Measurements from ENCODE around the gene CCDC197. TPM values are rescaled to one million over a fixed set of nuclear protein-coding genes. Genes with fewer than 3 reads are reported as not detected.

The CCDC197 gene
- total and polyA plus RNA-seq, 3 donors from 2014 or later, result 5.6 to 31.0 (median 20.7) TPM

GRCh38 chr14:94011795-94012194 is 14.7 kb downstream of the CCDC197 start:
- no peaks in the 10 kb centered on the region for H3K9me3 ChIP-seq
- intact Hi-C loops (cut with DNase I; ENCODE audit: low total_unique reads), result no loop called here
- 73 to 78% methylated on average over 2 of the region's 2 CpGs for WGBS, 2 donors
- TF ChIP-seq, protein P1, sequence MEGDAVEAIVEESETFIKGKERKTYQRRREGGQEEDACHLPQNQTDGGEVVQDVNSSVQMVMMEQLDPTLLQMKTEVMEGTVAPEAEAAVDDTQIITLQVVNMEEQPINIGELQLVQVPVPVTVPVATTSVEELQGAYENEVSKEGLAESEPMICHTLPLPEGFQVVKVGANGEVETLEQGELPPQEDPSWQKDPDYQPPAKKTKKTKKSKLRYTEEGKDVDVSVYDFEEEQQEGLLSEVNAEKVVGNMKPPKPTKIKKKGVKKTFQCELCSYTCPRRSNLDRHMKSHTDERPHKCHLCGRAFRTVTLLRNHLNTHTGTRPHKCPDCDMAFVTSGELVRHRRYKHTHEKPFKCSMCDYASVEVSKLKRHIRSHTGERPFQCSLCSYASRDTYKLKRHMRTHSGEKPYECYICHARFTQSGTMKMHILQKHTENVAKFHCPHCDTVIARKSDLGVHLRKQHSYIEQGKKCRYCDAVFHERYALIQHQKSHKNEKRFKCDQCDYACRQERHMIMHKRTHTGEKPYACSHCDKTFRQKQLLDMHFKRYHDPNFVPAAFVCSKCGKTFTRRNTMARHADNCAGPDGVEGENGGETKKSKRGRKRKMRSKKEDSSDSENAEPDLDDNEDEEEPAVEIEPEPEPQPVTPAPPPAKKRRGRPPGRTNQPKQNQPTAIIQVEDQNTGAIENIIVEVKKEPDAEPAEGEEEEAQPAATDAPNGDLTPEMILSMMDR (IDR thresholded peaks at IDR 0.05), result no peak
- no peak for TF ChIP-seq POLR2A (IDR thresholded peaks at IDR 0.05)
- H3K36me3 ChIP-seq (ENCODE audit: low read depth, missing control alignments), result no peaks in the 10 kb centered on the region
- H3K27ac ChIP-seq, result no peak overlapping the region
- DNase-seq, result no peak
- no peak overlapping the region for H3K4me3 ChIP-seq
- no peaks in the 10 kb centered on the region for H3K27me3 ChIP-seq
- no peaks in the 10 kb centered on the region for H3K4me1 ChIP-seq

DNA sequence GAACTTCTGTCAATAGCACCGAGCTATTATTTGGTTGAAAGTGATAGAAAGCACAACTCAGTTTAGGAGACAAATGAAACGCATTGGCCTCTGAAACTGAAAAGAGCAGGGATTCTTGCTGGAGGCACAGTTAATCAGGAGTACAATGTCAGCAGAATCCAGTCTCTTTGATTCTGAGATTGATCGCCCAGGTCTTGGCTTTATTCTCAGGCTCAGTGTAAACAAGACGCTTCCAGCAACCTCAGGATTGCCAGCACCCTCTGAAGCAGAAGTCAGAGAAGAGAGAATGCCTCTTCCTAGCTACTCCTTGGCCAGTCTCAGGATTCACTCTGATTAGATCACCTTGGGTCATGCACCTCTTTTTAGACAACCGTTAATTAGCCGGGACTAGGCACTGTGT is 17.3 kb downstream of the CCDC197 start:
- Histone ChIP-seq H3K27ac (no peak overlapping the region), H3K4me1 (no peaks in the 10 kb centered on the region), H3K9me3 (no peaks in the 10 kb centered on the region), H3K4me3 (no peak overlapping the region), H3K27me3 (no peaks in the 10 kb centered on the region), H3K36me3 (ENCODE audit: low read depth, missing control alignments) (no peaks in the 10 kb centered on the region)
- TF ChIP-seq, protein P1 (IDR thresholded peaks at IDR 0.05), result no peak
- TF ChIP-seq POLR2A (IDR thresholded peaks at IDR 0.05), result no peak
- 83 to 93% methylated on average over 6 of the region's 6 CpGs for WGBS, 2 donors
- no peak for DNase-seq
- intact Hi-C loops (cut with DNase I; ENCODE audit: low total_unique reads), result no loop called here

DNA sequence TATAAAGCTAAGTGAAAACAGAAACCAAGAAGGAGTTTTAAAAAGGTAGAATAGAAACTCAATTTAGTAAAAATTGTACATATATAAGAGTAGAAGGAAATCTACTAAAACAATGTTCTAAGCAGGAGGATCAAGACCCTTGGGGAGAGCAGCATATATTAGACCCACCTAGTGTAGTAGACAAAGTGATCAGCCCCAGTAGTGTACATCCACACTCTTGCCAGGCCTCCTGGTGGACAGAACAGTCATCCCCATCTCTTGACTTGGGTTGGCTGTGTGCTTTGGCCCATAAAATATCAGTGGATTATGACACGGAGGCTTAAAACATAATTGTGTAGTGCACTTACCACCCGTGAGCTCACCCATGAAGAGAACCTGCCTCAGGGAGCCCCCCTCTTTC is 18.1 kb downstream of the CCDC197 start:
- no peak overlapping the region for H3K4me3 ChIP-seq
- H3K4me1 ChIP-seq, result no peaks in the 10 kb centered on the region
- intact Hi-C loops (cut with DNase I; ENCODE audit: low total_unique reads), result no loop called here
- no peaks in the 10 kb centered on the region for H3K27me3 ChIP-seq
- H3K36me3 ChIP-seq (ENCODE audit: low read depth, missing control alignments), result no peaks in the 10 kb centered on the region
- H3K27ac ChIP-seq, result no peak overlapping the region
- H3K9me3 ChIP-seq, result no peaks in the 10 kb centered on the region
- WGBS, 2 donors, result 100% methylated on average over 2 of the region's 2 CpGs; no CpG with 5 or more reads in 1 of the 2 donors
- no peak for DNase-seq
- TF ChIP-seq, protein P1 (IDR thresholded peaks at IDR 0.05), result no peak
- no peak for TF ChIP-seq POLR2A (IDR thresholded peaks at IDR 0.05)

DNA sequence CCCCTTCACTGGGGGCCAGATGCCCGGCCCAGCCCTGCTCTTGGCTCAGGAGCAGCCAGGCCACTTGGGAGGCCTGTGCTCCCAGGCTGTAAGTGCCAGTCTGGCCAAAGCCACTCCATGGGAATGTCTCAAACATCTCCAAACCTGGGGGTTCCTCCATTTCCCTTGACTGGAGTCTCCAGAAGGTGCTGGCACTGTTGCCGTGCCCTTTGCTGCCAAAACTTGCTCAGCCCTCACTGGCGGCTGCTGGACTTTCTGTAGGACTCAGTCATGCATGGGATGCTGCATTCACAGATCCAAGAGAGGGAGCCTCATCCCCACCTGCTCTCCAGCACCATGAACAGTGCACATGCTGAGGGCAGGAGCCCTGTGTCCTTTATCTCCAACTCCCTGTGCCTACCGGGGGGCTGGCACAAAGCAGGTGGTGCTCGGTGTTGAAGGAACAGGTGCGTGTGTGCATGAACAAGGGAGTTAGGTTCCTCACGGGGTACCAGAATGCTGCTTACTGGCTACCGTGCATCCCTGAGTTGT is 19.4 kb downstream of the CCDC197 start:
- no peak for TF ChIP-seq POLR2A (IDR thresholded peaks at IDR 0.05)
- TF ChIP-seq, protein P1 (IDR thresholded peaks at IDR 0.05), result no peak
- DNase-seq, result no peak
- intact Hi-C loops (cut with DNase I; ENCODE audit: low total_unique reads), result no loop called here
- H3K4me3 ChIP-seq, result no peak overlapping the region
- H3K36me3 ChIP-seq (ENCODE audit: low read depth, missing control alignments), result no peaks in the 10 kb centered on the region
- H3K4me1 ChIP-seq, result no peaks in the 10 kb centered on the region
- 72 to 89% methylated on average over 6 to 8 of the region's 8 CpGs for WGBS, 2 donors
- no peak overlapping the region for H3K27ac ChIP-seq
- no peaks in the 10 kb centered on the region for H3K27me3 ChIP-seq
- no peaks in the 10 kb centered on the region for H3K9me3 ChIP-seq

- Histone ChIP-seq H3K27ac (no peak overlapping the region), H3K36me3 (ENCODE audit: low read depth, missing control alignments) (no peaks in the 10 kb centered on the region), H3K4me3 (no peak overlapping the region), H3K9me3 (no peaks in the 10 kb centered on the region), H3K27me3 (no peaks in the 10 kb centered on the region), H3K4me1 (no peaks in the 10 kb centered on the region)
- intact Hi-C loops (cut with DNase I; ENCODE audit: low total_unique reads), result no loop called here
- WGBS, 2 donors, result 89% methylated on average over 8 of the region's 8 CpGs
- no peak for TF ChIP-seq POLR2A (IDR thresholded peaks at IDR 0.05)
- TF ChIP-seq, protein P1 (IDR thresholded peaks at IDR 0.05), result no peak
- no peak for DNase-seq
These were observed 21.2 kb downstream of the CCDC197 start for GRCh38 chr14:94018308-94018707.

Data from testis (tissue), 3 donors.